GM18861 (cell line): Measurements from ENCODE around the gene HMG20B.
"Not testable (repeated sequence)": the region's sequence is repeated elsewhere in the genome, so short reads cannot be mapped to it uniquely, and the experiment has no call there.

Experiments
- ATAC-seq: cut with Tn5 transposase; IDR thresholded peaks from one replicate; pipeline ENCODE4 v1.9.1; 2021; ENCODE audit not compliant: unreplicated experiment

HMG20B gene

GRCh38 chr19:3555653-3556422 lies 16.9 kb upstream of the HMG20B start:
- no peak for ATAC-seq

- no peak for ATAC-seq
These were observed 16.2 kb upstream of the HMG20B start for GRCh38 chr19:3556423-3556977.

GRCh38 chr19:3556978-3557460 lies 15.7 kb upstream of the HMG20B start:
- ATAC-seq, result peak; percentile 30

DNA sequence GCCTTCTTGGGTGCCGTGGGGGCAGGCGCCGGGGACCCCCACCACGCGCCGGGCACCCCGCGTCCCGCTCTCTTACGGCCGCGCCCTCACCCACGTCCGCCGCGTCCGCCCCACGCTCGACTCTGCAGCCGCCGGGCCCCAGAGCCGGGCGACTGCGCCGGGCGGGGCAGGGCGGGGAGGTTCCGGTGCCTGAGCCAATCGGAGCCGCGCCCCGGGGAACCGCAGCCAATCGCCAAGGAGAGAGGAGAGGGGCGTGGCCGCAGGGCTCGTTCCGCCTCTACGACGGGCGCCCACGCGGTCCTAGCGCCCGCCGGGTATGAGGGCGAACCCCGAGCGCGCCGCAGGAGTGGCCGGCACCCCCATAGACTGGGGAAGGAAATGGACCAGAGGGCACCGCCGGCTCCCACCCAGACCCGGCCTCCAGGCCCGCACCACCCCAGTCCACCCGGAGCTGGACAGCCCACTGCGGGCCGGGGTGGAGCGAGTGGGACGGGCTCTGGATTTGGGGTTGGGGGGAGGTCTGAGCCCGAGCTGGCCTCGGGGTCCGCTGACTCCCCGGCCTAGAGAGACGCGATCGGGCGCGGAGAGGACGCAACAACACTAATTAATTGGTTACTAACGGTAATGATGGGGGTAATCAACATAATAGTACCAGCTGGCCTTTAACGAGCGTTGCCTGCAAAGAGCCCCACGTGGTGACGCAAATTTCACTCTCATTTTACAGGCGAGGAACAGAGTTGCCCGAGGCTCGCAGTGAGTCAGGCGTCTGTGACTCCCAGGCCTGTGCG lies 15.1 kb upstream of the HMG20B start, which contains the start of gene MFSD12:
MFSD12 (minus strand) TSS at position 126 of the 788 bp plus-strand sequence. CDS start 183 bp downstream, outside the sequence.
- peak; percentile 71 for ATAC-seq

- ATAC-seq, result no peak
These were observed 8.8 kb upstream of the HMG20B start for GRCh38 chr19:3563709-3564524.

- ATAC-seq, result no peak
These were observed 7.6 kb upstream of the HMG20B start for GRCh38 chr19:3565139-3565538.

- ATAC-seq, result not testable (repeated sequence)
These were observed 2.7 kb upstream of the HMG20B start for GRCh38 chr19:3570042-3570441.

DNA sequence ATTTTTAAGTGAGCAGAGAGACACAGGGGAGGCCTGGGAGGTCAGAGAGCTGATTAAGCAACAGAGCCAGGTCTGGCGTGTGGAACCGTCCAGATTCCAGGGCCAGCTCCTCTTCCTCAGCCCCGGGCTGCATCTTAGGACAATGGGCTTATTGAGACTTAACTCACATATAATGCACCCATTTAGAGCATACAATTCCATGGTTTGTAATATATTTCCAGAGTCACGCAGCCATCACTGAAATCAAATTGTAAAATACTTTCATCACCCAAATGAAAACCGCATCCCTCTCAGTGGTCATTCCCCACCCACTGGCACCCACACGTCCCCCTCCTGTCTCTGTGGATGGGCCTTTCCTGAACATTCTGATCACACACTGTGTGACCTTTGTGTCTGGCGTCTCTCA lies 2.1 kb upstream of the HMG20B start:
- no peak for ATAC-seq

GRCh38 chr19:3572132-3572854 lies 451 bp upstream of the HMG20B start:
- peak; percentile 89 for ATAC-seq

- ATAC-seq, result peak; percentile 5
These were observed 566 bp downstream of the HMG20B start for GRCh38 chr19:3573162-3573857.

DNA sequence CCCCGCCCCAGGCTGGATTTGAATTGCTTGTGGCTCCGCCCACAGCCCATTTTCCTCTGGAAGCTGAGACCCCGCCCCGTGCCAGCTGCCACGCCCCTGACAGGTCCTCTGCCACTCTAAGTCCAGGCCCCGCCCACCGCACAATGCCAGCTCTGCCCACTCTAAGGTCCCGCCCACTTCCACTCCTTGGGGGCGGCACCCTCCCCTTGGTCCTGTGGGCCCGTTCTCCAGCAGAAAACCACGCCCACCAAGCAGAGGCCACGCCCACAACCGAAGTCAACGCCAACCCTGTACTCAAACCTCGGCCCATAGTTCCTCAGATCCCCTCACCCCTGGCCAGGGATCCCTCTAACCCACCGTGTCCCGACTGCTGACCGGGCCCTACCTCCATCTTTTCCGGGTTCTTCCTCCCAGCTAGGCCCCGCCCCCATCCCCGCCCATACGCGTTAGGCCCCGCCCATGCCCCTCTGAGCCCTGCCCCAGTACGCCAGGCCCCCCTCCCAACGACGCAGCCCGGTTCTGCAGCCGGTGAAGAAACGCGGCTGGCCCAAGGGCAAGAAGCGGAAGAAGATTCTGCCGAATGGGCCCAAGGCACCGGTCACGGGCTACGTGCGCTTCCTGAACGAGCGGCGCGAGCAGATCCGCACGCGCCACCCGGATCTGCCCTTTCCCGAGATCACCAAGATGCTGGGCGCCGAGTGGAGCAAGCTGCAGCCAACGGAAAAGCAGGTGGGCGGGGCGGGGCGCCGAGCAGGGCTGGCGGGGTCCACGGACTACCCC lies 1.3 kb downstream of the HMG20B start:
- no peak for ATAC-seq

- no peak for ATAC-seq
These were observed 2.6 kb downstream of the HMG20B start for GRCh38 chr19:3575260-3575741.

DNA sequence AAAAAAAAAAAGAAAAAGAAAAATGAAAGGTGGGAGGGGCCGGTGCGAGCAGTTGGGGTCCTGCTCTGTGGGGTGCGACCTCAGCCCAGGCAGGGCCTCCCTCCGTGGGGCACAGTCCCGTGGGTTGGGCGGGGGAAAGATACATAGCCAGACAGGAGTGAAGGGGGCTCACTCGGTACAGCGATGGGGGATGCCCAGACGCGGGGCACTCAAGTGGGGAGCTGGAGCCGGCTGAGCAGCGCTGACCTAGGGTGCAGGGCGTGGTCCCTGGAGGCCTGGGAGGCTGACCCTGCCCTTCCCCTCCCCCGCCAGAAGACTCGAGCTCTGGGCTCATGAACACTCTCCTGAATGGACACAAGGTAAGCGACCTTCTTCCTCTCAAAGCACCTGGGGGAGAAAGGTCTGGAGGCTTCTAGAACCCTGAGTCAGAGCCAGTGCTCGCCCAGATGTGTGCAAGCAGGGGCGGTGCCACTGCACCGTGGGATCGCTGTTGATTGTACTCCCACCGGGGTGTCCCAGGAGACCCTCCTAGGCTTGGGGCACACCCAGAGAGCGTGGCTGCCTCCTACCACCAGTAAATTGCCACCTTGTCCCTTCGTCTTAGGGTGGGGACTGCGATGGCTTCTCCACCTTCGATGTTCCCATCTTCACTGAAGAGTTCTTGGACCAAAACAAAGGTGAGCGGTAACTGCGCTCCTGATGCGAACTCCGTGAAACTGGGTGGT lies 3.4 kb downstream of the HMG20B start:
- no peak for ATAC-seq

DNA sequence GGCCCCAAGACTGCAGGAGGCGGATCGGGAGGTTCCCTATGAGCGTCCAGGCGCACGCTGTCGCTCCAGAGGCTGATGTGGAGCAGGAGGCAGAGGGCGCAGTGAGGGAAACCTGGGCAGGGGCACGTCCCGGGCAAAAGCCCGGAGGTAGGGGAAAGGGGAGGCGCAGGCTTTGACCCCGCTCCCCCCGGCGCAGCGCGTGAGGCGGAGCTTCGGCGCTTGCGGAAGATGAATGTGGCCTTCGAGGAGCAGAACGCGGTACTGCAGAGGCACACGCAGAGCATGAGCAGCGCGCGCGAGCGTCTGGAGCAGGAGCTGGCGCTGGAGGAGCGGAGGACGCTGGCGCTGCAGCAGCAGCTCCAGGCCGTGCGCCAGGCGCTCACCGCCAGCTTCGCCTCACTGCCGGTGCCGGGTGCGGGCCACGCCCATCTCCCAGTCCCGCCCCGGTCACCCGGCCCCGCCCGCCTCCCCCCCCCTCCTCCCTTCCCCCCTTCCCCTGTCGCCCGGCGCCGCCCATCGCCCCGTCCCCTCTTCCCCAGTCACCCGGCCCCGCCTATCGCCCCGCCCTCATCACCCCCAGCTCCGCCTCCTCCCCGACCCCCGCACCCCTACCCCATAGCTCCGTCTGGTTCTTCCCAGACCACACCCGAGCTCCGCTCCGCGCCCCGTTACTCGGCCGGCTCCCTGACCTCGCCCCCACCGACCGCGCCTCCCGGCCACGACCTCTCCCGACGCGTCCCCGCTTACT lies 4.1 kb downstream of the HMG20B start:
- no peak for ATAC-seq

- no peak for ATAC-seq
These were observed 5.1 kb downstream of the HMG20B start for GRCh38 chr19:3577723-3578344.

DNA sequence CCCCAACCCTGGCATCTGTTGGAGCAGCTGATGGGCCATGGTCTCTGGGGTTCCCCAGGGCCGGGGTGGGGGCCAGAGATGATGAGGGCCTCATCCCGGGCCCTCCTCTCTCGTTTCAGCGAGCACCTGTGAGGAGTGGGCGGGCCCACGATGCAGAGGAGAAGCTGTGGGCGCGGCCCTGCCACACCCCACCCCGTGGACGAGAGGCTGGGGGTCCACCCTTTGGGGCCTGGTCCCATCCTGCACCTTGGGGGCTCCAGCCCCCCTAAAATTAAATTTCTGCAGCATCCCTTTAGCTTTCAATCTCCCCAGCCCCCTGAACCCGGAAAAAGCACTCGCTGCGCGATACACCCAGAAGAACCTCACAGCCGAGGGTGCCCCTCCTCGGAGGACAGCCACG lies 5.6 kb downstream of the HMG20B start:
- no peak for ATAC-seq
